IgD-negative memory B cell (primary cell): Measurements from ENCODE around the gene PREX1. TPM values are rescaled to one million over a fixed set of nuclear protein-coding genes. Genes with fewer than 3 reads are reported as not detected.
A peak's percentile ranks its signal among the peaks of the same experiment; 100 is the strongest.

Experiments
- H3K27ac Mint-ChIP-seq, 3 donors: one replicate each; pipeline ENCODE4 v1.8.0; 2020 to 2022; ENCODE audit warnings: mild to moderate bottlenecking in 3 of 3, mixed read lengths in 3 of 3, moderate library complexity in 1 of 3
- H3K27me3 Mint-ChIP-seq: one replicate; pipeline ENCODE4 v1.8.0; 2021; ENCODE audit warnings: mixed read lengths
- H3K36me3 Mint-ChIP-seq: one replicate; pipeline ENCODE4 v1.8.0; 2020; ENCODE audit warnings: mild to moderate bottlenecking, mixed read lengths
- H3K4me1 Mint-ChIP-seq, 3 donors: one replicate each; pipeline ENCODE4 v1.8.0; 2020 to 2022; ENCODE audit warnings: mixed read lengths in 3 of 3, mild to moderate bottlenecking in 1 of 3
- H3K4me3 Mint-ChIP-seq, 4 donors: one replicate each; pipeline ENCODE4 v1.8.0; 2020 to 2022; ENCODE audit warnings: mild to moderate bottlenecking in 4 of 4, mixed read lengths in 4 of 4, moderate library complexity in 3 of 4
- H3K9me3 Mint-ChIP-seq, 3 donors: one replicate each; pipeline ENCODE4 v1.8.0; 2020 to 2021; ENCODE audit warnings: mixed read lengths in 3 of 3, mild to moderate bottlenecking in 1 of 3
- polyA plus RNA-seq: library from polyadenylated mRNA; unstranded; fragments of 300-500 nt; fragmentation: Illumina TruSeq; gene quantifications from one replicate; pipeline ENCODE4 v1.2.3, GENCODE V29; 2021

PREX1 gene
- polyA plus RNA-seq, 1 donor from 2014 or later = 41.7 TPM

- no peaks in the 10 kb centered on the region for H3K27me3 Mint-ChIP-seq
- peaks cover 43 to 50% (median 48%) of the 10 kb centered on the region in 3 donors for H3K4me1 Mint-ChIP-seq
- peak overlapping the region; percentile 91 to 96 (median 92) for H3K27ac Mint-ChIP-seq
- peak overlapping the region; percentile 92 to 99 (median 97) for H3K4me3 Mint-ChIP-seq
- peaks cover 2% of the 10 kb centered on the region for H3K36me3 Mint-ChIP-seq
- H3K9me3 Mint-ChIP-seq = no peaks in the 10 kb centered on the region
Measured at GRCh38 chr20:48824830-48825565, 2.8 kb downstream of the PREX1 start.

GRCh38 chr20:48823960-48824498 lies 3.8 kb downstream of the PREX1 start:
- Mint-ChIP-seq H3K36me3 (peaks cover 2% of the 10 kb centered on the region), H3K27me3 (no peaks in the 10 kb centered on the region), H3K4me1 (peaks cover 48 to 55% (median 49%) of the 10 kb centered on the region in 3 donors), H3K27ac (peak overlapping the region; percentile 91 to 96 (median 92)), H3K9me3 (no peaks in the 10 kb centered on the region), H3K4me3 (peak overlapping the region; percentile 92 to 99 (median 97))

- peaks cover 43 to 58% (median 51%) of the 10 kb centered on the region in 3 donors for H3K4me1 Mint-ChIP-seq
- H3K27ac Mint-ChIP-seq = peak overlapping the region; percentile 91 to 96 (median 92)
- peak overlapping the region; percentile 77 to 98 (median 94) for H3K4me3 Mint-ChIP-seq
- H3K9me3 Mint-ChIP-seq = no peaks in the 10 kb centered on the region
- peaks cover 2% of the 10 kb centered on the region for H3K36me3 Mint-ChIP-seq
- H3K27me3 Mint-ChIP-seq = no peaks in the 10 kb centered on the region
Measured at GRCh38 chr20:48823476-48823875, 4.3 kb downstream of the PREX1 start.

GRCh38 chr20:48822879-48823385 lies 4.9 kb downstream of the PREX1 start:
- Mint-ChIP-seq H3K36me3 (peaks cover 2% of the 10 kb centered on the region), H3K4me1 (peaks cover 43 to 64% (median 57%) of the 10 kb centered on the region in 3 donors), H3K4me3 (peak overlapping the region; percentile 77 to 98 (median 94)), H3K9me3 (no peaks in the 10 kb centered on the region), H3K27ac (peak overlapping the region; percentile 91 to 96 (median 92)), H3K27me3 (no peaks in the 10 kb centered on the region)

- Mint-ChIP-seq H3K36me3 (peaks cover 6% of the 10 kb centered on the region), H3K4me3 (peak overlapping the region; percentile 83 to 98 (median 94)), H3K27me3 (no peaks in the 10 kb centered on the region), H3K9me3 (no peaks in the 10 kb centered on the region), H3K4me1 (peaks cover 43 to 71% (median 64%) of the 10 kb centered on the region in 3 donors), H3K27ac (peak overlapping the region; percentile 91 to 96 (median 92))
Measured at GRCh38 chr20:48822178-48822577, 5.6 kb downstream of the PREX1 start.

- Mint-ChIP-seq H3K4me1 (peaks cover 43 to 79% (median 72%) of the 10 kb centered on the region in 3 donors), H3K27me3 (no peaks in the 10 kb centered on the region)
Measured at GRCh38 chr20:48821261-48821920, 6.4 kb downstream of the PREX1 start.

GRCh38 chr20:48820649-48820973 lies 7.2 kb downstream of the PREX1 start:
- peaks cover 43 to 84% (median 73%) of the 10 kb centered on the region in 3 donors for H3K4me1 Mint-ChIP-seq
- peaks cover 6% of the 10 kb centered on the region for H3K36me3 Mint-ChIP-seq
- peak overlapping the region; percentile 83 to 98 (median 94) for H3K4me3 Mint-ChIP-seq
- H3K9me3 Mint-ChIP-seq = no peaks in the 10 kb centered on the region
- H3K27me3 Mint-ChIP-seq = no peaks in the 10 kb centered on the region
- peak overlapping the region; percentile 91 to 96 (median 96) for H3K27ac Mint-ChIP-seq

More at GRCh38 chr20:48821261-48821920, 6.4 kb downstream of the PREX1 start:
- Mint-ChIP-seq H3K4me3 (peak overlapping the region; percentile 83 to 98 (median 94)), H3K36me3 (peaks cover 6% of the 10 kb centered on the region), H3K27ac (peak overlapping the region; percentile 88 to 96 (median 91)), H3K9me3 (no peaks in the 10 kb centered on the region)

GRCh38 chr20:48819821-48820648 lies 7.8 kb downstream of the PREX1 start:
- H3K4me3 Mint-ChIP-seq = peak overlapping the region; percentile 83 to 98 (median 94)
- no peaks in the 10 kb centered on the region for H3K27me3 Mint-ChIP-seq
- peaks cover 6% of the 10 kb centered on the region for H3K36me3 Mint-ChIP-seq
- peaks cover 37 to 84% (median 67%) of the 10 kb centered on the region in 3 donors for H3K4me1 Mint-ChIP-seq
- H3K27ac Mint-ChIP-seq = peak overlapping the region; percentile 91 to 96 (median 96)
- no peaks in the 10 kb centered on the region for H3K9me3 Mint-ChIP-seq

- peaks cover 29 to 80% (median 61%) of the 10 kb centered on the region in 3 donors for H3K4me1 Mint-ChIP-seq
- peaks cover 6% of the 10 kb centered on the region for H3K36me3 Mint-ChIP-seq
- peak overlapping the region; percentile 91 to 96 (median 96) for H3K27ac Mint-ChIP-seq
- peak overlapping the region; percentile 69 to 98 (median 94) for H3K4me3 Mint-ChIP-seq
- H3K27me3 Mint-ChIP-seq = no peaks in the 10 kb centered on the region
- no peaks in the 10 kb centered on the region for H3K9me3 Mint-ChIP-seq
Measured at GRCh38 chr20:48819089-48819488, 8.7 kb downstream of the PREX1 start.

GRCh38 chr20:48818481-48818987 lies 9.3 kb downstream of the PREX1 start:
- Mint-ChIP-seq H3K4me1 (peaks cover 25 to 76% (median 61%) of the 10 kb centered on the region in 3 donors), H3K4me3 (peak overlapping the region; percentile 69 to 98 (median 94)), H3K9me3 (no peaks in the 10 kb centered on the region), H3K27me3 (no peaks in the 10 kb centered on the region), H3K27ac (peak overlapping the region; percentile 91 to 96 (median 96)), H3K36me3 (peaks cover 6% of the 10 kb centered on the region)

- Mint-ChIP-seq H3K27me3 (no peaks in the 10 kb centered on the region), H3K4me3 (peak overlapping the region; percentile 69 to 98 (median 94)), H3K36me3 (peaks cover 6% of the 10 kb centered on the region), H3K27ac (peak overlapping the region; percentile 91 to 96 (median 96)), H3K4me1 (peaks cover 20 to 72% (median 61%) of the 10 kb centered on the region in 3 donors), H3K9me3 (no peaks in the 10 kb centered on the region)
Measured at GRCh38 chr20:48818031-48818370, 9.8 kb downstream of the PREX1 start.

GRCh38 chr20:48817367-48818030 lies 10.3 kb downstream of the PREX1 start:
- Mint-ChIP-seq H3K4me3 (peak overlapping the region; percentile 69 to 98 (median 89)), H3K27ac (peak overlapping the region; percentile 91 to 96 (median 96)), H3K36me3 (peaks cover 4% of the 10 kb centered on the region), H3K27me3 (no peaks in the 10 kb centered on the region), H3K9me3 (no peaks in the 10 kb centered on the region), H3K4me1 (peaks cover 15 to 67% (median 56%) of the 10 kb centered on the region in 3 donors)

GRCh38 chr20:48816282-48817205 lies 11.3 kb downstream of the PREX1 start:
- Mint-ChIP-seq H3K27ac (peak overlapping the region; percentile 91 to 96 (median 96)), H3K36me3 (peaks cover 5% of the 10 kb centered on the region), H3K9me3 (no peaks in the 10 kb centered on the region), H3K27me3 (no peaks in the 10 kb centered on the region), H3K4me3 (peak overlapping the region in 3 of 4 donors; percentile 86 to 98 (median 92)), H3K4me1 (peaks cover 11 to 60% (median 51%) of the 10 kb centered on the region in 3 donors)
